Left lung (tissue), 10 donors: Measurements from ENCODE around the gene SLC31A1. TPM values are rescaled to one million over a fixed set of nuclear protein-coding genes. Genes with fewer than 3 reads are reported as not detected.
A peak's percentile ranks its signal among the peaks of the same experiment; 100 is the strongest.

Source experiments
- ATAC-seq: fragments of 200-7000 bp; cut with Tn5 transposase; one replicate; pipeline ENCODE4 v1.9.1; 2020; ENCODE audit warnings: moderate library complexity
- DNase-seq, 4 donors: peaks; one replicate each; pipeline ENCODE4 v3.0.0-alpha.2; 2013 to 2020
- H3K27ac ChIP-seq, 2 donors: fragments of 200-600 bp; sonication (generic) in 1 of 2; one replicate each; pipeline versions ENCODE4 v1.5.0 to v1.8.0; 2020 to 2021
- H3K27me3 ChIP-seq, 2 donors: fragments of 200-600 bp; sonication (generic) in 1 of 2; one replicate each; pipeline versions ENCODE4 v1.5.0 to v1.8.0; 2020 to 2021
- H3K36me3 ChIP-seq, 2 donors: fragments of 200-600 bp; sonication (generic) in 1 of 2; one replicate each; pipeline versions ENCODE4 v1.5.0 to v1.8.0; 2020 to 2021
- H3K4me1 ChIP-seq, 2 donors: fragments of 200-600 bp; one replicate each; pipeline ENCODE4 v1.8.0; 2021
- H3K4me3 ChIP-seq, 2 donors: fragments of 200-600 bp; sonication (generic) in 1 of 2; one replicate each; pipeline versions ENCODE4 v1.5.0 to v1.8.0; 2020 to 2021; ENCODE audit warnings: mild to moderate bottlenecking in 1 of 2
- H3K9me3 ChIP-seq, 2 donors: fragments of 200-600 bp; sonication (generic) in 1 of 2; one replicate each; pipeline versions ENCODE4 v1.5.0 to v1.8.0; 2020 to 2021
- CTCF ChIP-seq, 2 donors: fragments of 200-600 bp; sonication (generic) in 1 of 2; IDR thresholded peaks; one replicate each; pipeline versions ENCODE4 v1.5.0 to v1.8.0; 2021; ENCODE audit warnings: antibody characterized with exemption in 2 of 2
- intact Hi-C, 2 donors: fragments of 100-400 bp; cut with DNase I; formaldehyde crosslinking; loops; one replicate each; pipeline versions ENCODE4 v1.11.2 to v1.14.2; 2022
- polyA plus RNA-seq, 6 donors: library from polyadenylated mRNA; unstranded; fragments of 120-200 nt; gene quantifications; one replicate each; pipeline ENCODE4 v1.2.1, GENCODE V29; 2013; ENCODE audit not compliant: insufficient read length in 6 of 6
- total RNA-seq, 2 donors: library from RNA; stranded (reverse); fragmentation: NEBNext Ultra II Directional; extraction: Animal tissue kit (Norgen Biotek cat#: 25700); gene quantifications; one replicate each; pipeline ENCODE4 v1.2.1, GENCODE V29; 2021
- donor health status: DM: no; HTN: yes; CAD: no.
- donor health status: DM: no; HTN: no; CAD: no.

Gene SLC31A1
- total and polyA plus RNA-seq, 8 donors = 14.8 to 45.0 (median 17.1) TPM

GRCh38 chr9:113255438-113255837 lies 34.1 kb downstream of the SLC31A1 start:
- peak; percentile 54 for ATAC-seq
- TF ChIP-seq CTCF (IDR thresholded peaks at IDR 0.05) = no peak
- Histone ChIP-seq H3K4me1 (peaks cover 0 to 9% of the 10 kb centered on the region in 2 donors), H3K27ac (peak overlapping the region in 1 of 2 donors; percentile 55), H3K4me3 (no peak overlapping the region), H3K9me3 (peaks cover 0 to 3% of the 10 kb centered on the region in 2 donors), H3K27me3 (no peaks in the 10 kb centered on the region), H3K36me3 (peaks cover 0 to 45% of the 10 kb centered on the region in 2 donors)
- intact Hi-C loops = no loop called here
- no peak for DNase-seq

- no peak for TF ChIP-seq CTCF (IDR thresholded peaks at IDR 0.05)
- Histone ChIP-seq H3K4me3 (no peak overlapping the region), H3K36me3 (peaks cover 0 to 69% of the 10 kb centered on the region in 2 donors), H3K27me3 (no peaks in the 10 kb centered on the region), H3K4me1 (peaks cover 0 to 9% of the 10 kb centered on the region in 2 donors), H3K27ac (no peak overlapping the region), H3K9me3 (no peaks in the 10 kb centered on the region)
- intact Hi-C loops = no loop called here
- ATAC-seq (no peak), DNase-seq (no peak)
Observed at GRCh38 chr9:113257863-113258262, 36.5 kb downstream of the SLC31A1 start.

- peaks cover 0 to 73% of the 10 kb centered on the region in 2 donors for H3K36me3 ChIP-seq
- no peaks in the 10 kb centered on the region for H3K27me3 ChIP-seq
- H3K4me3 ChIP-seq = no peak overlapping the region
- no peak for TF ChIP-seq CTCF (IDR thresholded peaks at IDR 0.05)
- ATAC-seq (no peak), DNase-seq (no peak)
- no peaks in the 10 kb centered on the region for H3K9me3 ChIP-seq
- H3K4me1 ChIP-seq = peaks cover 0 to 9% of the 10 kb centered on the region in 2 donors
- H3K27ac ChIP-seq = no peak overlapping the region
- intact Hi-C loops = no loop called here
Observed at GRCh38 chr9:113258282-113258681, 36.9 kb downstream of the SLC31A1 start.

- no peaks in the 10 kb centered on the region for H3K4me1 ChIP-seq
- intact Hi-C loops = no loop called here
- ATAC-seq (no peak), DNase-seq (no peak)
- H3K27ac ChIP-seq = no peak overlapping the region
- no peaks in the 10 kb centered on the region for H3K9me3 ChIP-seq
- no peak for TF ChIP-seq CTCF (IDR thresholded peaks at IDR 0.05)
- peaks cover 0 to 85% of the 10 kb centered on the region in 2 donors for H3K36me3 ChIP-seq
- no peak overlapping the region for H3K4me3 ChIP-seq
- no peaks in the 10 kb centered on the region for H3K27me3 ChIP-seq
Observed at GRCh38 chr9:113261917-113262671, 40.8 kb downstream of the SLC31A1 start.

- peaks cover 0 to 85% of the 10 kb centered on the region in 2 donors for H3K36me3 ChIP-seq
- no peak for TF ChIP-seq CTCF (IDR thresholded peaks at IDR 0.05)
- no peak overlapping the region for H3K4me3 ChIP-seq
- H3K27ac ChIP-seq = no peak overlapping the region
- no peaks in the 10 kb centered on the region for H3K9me3 ChIP-seq
- ATAC-seq (no peak), DNase-seq (no peak)
- intact Hi-C loops = no loop called here
- H3K27me3 ChIP-seq = no peaks in the 10 kb centered on the region
- no peaks in the 10 kb centered on the region for H3K4me1 ChIP-seq
Observed at GRCh38 chr9:113266174-113266573, 44.8 kb downstream of the SLC31A1 start.
